ENCODE measurements around the gene RELL2. TPM values are rescaled to one million over a fixed set of nuclear protein-coding genes. Genes with fewer than 3 reads are reported as not detected.

Gene RELL2
- total RNA-seq, 1 experiment from 2014 or later, result 12.6 TPM

DNA sequence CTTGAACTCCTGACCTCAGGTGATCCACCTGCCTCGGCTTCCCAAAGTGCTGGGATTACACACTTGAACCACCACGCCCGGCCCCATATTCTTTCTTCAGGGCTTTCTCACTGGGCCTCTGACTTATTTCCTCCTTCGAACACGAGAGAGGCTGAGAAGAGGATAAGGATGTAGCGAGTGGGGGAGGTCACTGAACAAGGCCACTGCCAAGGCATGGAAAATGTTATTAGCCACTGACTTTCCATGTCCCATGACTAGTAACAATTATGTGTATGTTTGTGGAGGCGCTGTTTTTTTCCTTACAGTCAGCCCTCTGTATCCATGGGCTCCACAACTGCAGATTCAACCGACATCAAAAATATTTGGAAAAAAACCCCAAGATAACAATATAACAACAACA, 26.7 kb downstream of the RELL2 start:
- peaks cover 5% of the 10 kb centered on the region for H3K36me3 Mint-ChIP-seq (ENCODE audit: insufficient read depth, unreplicated experiment)
- no TSS peak for BruUV-seq (replicated peaks)
- no peak overlapping the region for H3K27ac Mint-ChIP-seq (ENCODE audit: unreplicated experiment)
- intact Hi-C loops (cut with micrococcal nuclease; ENCODE audit: unreplicated experiment), result no loop called here
- no peak overlapping the region for H3K4me3 Mint-ChIP-seq (ENCODE audit: low read depth, unreplicated experiment)
- TF ChIP-seq, protein P1, sequence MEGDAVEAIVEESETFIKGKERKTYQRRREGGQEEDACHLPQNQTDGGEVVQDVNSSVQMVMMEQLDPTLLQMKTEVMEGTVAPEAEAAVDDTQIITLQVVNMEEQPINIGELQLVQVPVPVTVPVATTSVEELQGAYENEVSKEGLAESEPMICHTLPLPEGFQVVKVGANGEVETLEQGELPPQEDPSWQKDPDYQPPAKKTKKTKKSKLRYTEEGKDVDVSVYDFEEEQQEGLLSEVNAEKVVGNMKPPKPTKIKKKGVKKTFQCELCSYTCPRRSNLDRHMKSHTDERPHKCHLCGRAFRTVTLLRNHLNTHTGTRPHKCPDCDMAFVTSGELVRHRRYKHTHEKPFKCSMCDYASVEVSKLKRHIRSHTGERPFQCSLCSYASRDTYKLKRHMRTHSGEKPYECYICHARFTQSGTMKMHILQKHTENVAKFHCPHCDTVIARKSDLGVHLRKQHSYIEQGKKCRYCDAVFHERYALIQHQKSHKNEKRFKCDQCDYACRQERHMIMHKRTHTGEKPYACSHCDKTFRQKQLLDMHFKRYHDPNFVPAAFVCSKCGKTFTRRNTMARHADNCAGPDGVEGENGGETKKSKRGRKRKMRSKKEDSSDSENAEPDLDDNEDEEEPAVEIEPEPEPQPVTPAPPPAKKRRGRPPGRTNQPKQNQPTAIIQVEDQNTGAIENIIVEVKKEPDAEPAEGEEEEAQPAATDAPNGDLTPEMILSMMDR (IDR thresholded peaks at IDR 0.05; ENCODE audit: unreplicated experiment), result no peak
- H3K9me3 Mint-ChIP-seq (ENCODE audit: low read depth, unreplicated experiment), result peaks cover 4% of the 10 kb centered on the region
- H3K4me1 Mint-ChIP-seq (ENCODE audit: low read depth, unreplicated experiment), result no peaks in the 10 kb centered on the region
- CTCF ChIA-PET, result no interaction called here
- DNase-seq, result no peak
- no peaks in the 10 kb centered on the region for H3K27me3 Mint-ChIP-seq (ENCODE audit: unreplicated experiment)

GRCh38 chr5:141664733-141665461, 28.1 kb downstream of the RELL2 start:
- H3K36me3 Mint-ChIP-seq (ENCODE audit: insufficient read depth, unreplicated experiment), result peaks cover 5% of the 10 kb centered on the region
- no peaks in the 10 kb centered on the region for H3K4me1 Mint-ChIP-seq (ENCODE audit: low read depth, unreplicated experiment)
- H3K27ac Mint-ChIP-seq (ENCODE audit: unreplicated experiment), result no peak overlapping the region
- no TSS peak for BruUV-seq (replicated peaks)
- no peak overlapping the region for H3K4me3 Mint-ChIP-seq (ENCODE audit: low read depth, unreplicated experiment)
- TF ChIP-seq, protein P1 (IDR thresholded peaks at IDR 0.05; ENCODE audit: unreplicated experiment), result peak; percentile 95
- H3K9me3 Mint-ChIP-seq (ENCODE audit: low read depth, unreplicated experiment), result no peaks in the 10 kb centered on the region
- H3K27me3 Mint-ChIP-seq (ENCODE audit: unreplicated experiment), result no peaks in the 10 kb centered on the region
- peak; percentile 88 for DNase-seq
- intact Hi-C loops (cut with micrococcal nuclease; ENCODE audit: unreplicated experiment), result loop anchor here (1.0 to 2.0 kb wide), 2 partner anchors 295 to 480 kb away; no protein-coding TSS in a partner anchor
- CTCF ChIA-PET, result interaction anchor here (0.6 to 1.7 kb wide), 9 partner anchors 17 to 1318 kb away, joined by 3 to 12 read pairs (median 3); partner anchors contain the start of genes ARAP3, DELE1, HBEGF and HDAC3

DNA sequence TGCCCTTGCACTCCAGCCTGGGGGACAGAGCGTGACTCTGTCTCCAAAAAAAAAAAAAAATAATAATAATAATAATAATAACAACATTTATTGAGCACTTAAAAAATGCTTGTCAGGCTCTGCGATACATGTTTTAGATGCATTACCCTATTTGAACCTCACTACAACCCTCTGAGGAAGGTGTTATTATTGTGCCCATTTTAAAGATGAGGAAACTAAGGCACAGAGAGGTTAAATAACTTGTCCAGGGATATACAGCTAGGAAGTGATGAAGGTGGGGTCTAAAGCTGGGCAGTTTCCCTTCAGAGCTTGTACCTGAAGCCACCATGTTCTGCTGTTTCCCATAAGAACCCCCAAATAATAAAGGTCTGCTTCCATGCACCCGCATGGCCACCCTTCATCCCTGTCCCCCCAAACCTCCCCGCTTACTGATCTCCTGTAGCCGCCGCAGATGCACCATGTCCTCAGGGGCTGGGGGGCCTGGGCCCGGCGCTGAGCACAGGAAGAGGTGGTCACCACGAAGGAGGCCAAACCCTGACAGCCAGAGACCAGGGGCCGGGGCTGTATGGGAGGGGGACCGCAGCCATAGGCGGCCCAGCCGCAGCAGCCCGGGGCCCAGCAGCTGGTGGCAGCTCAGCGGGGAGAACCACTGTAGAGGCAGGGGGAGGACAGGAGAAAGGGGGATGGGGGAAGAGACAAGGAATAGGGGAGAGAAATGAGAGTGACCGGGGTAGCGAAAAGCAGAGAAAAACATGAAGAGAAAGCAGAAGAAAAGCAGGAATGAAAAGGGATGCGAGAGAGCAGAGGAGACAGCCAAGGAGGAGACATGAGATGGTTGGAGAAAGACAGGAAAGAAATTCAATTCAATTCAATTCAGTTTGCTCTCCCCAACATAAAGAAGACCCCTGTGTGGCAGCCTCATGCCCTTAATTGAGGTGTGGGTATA, 29.5 kb downstream of the RELL2 start:
- Mint-ChIP-seq H3K9me3 (ENCODE audit: low read depth, unreplicated experiment) (no peaks in the 10 kb centered on the region), H3K36me3 (ENCODE audit: insufficient read depth, unreplicated experiment) (peaks cover 5% of the 10 kb centered on the region), H3K27ac (ENCODE audit: unreplicated experiment) (no peak overlapping the region), H3K4me3 (ENCODE audit: low read depth, unreplicated experiment) (no peak overlapping the region), H3K27me3 (ENCODE audit: unreplicated experiment) (no peaks in the 10 kb centered on the region), H3K4me1 (ENCODE audit: low read depth, unreplicated experiment) (no peaks in the 10 kb centered on the region)
- BruUV-seq (replicated peaks), result no TSS peak
- intact Hi-C loops (cut with micrococcal nuclease; ENCODE audit: unreplicated experiment), result loop anchor here (1.0 to 2.0 kb wide), 2 partner anchors 294 to 479 kb away; no protein-coding TSS in a partner anchor
- no peak for DNase-seq
- CTCF ChIA-PET, result interaction anchor here (0.7 to 0.8 kb wide), 2 partner anchors 9 to 257 kb away, joined by 3 to 5 read pairs; partner anchors contain the start of gene DELE1
- TF ChIP-seq, protein P1 (IDR thresholded peaks at IDR 0.05; ENCODE audit: unreplicated experiment), result no peak

DNA sequence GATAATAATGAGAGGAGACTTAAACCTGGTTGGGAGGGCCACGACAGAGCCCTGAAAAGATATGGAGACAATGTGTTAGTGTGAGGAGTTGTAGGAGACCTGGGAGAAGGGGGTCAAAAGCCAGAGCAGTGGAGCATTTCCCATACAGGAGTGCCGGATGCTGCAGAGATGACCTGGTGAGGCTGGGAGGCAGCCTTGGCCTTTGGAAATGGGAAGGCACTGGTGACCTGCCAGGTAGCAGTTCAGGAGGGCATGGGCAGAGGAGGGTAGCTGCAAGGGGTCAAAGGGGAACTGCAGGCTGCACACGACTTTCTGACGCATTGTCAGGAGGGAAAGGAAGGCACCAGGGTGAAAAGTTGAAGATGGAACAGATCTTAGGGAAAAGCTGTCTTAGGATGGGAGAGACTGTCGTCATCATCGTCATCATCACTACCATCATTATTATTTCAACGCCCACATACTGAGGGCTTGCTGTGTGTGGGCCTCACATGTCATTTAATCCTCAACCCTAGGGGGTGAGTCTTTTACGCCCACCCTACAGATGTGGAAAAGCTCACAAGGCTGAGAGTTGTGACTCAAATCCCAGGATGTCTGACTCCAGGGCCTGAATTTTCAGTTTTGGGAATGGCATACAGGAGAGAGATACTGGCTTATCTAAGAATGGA, 31.9 kb downstream of the RELL2 start:
- no peak for DNase-seq
- no peak overlapping the region for H3K27ac Mint-ChIP-seq (ENCODE audit: unreplicated experiment)
- BruUV-seq (replicated peaks), result no TSS peak
- TF ChIP-seq, protein P1 (IDR thresholded peaks at IDR 0.05; ENCODE audit: unreplicated experiment), result no peak
- intact Hi-C loops (cut with micrococcal nuclease; ENCODE audit: unreplicated experiment), result no loop called here
- H3K9me3 Mint-ChIP-seq (ENCODE audit: low read depth, unreplicated experiment), result no peaks in the 10 kb centered on the region
- CTCF ChIA-PET, result interaction anchor here (1.2 to 1.7 kb wide), 2 partner anchors 18 to 292 kb away, joined by 3 to 6 read pairs; partner anchors contain the start of gene FCHSD1
- H3K27me3 Mint-ChIP-seq (ENCODE audit: unreplicated experiment), result no peaks in the 10 kb centered on the region
- H3K4me3 Mint-ChIP-seq (ENCODE audit: low read depth, unreplicated experiment), result no peak overlapping the region
- peaks cover 5% of the 10 kb centered on the region for H3K36me3 Mint-ChIP-seq (ENCODE audit: insufficient read depth, unreplicated experiment)
- H3K4me1 Mint-ChIP-seq (ENCODE audit: low read depth, unreplicated experiment), result no peaks in the 10 kb centered on the region
